Raji (cell line): ENCODE measurements around the gene TOMT.
"Not testable (repeated sequence)": the region's sequence is repeated elsewhere in the genome, so short reads cannot be mapped to it uniquely, and the experiment has no call there.

Experiments used
- POLR2A ChIP-seq: IDR thresholded peaks from 2 replicates; pipeline ENCODE4 v1.6.1; 2011; ENCODE audit warnings: low read depth, low read length, control low read depth; ENCODE audit not compliant: insufficient read depth

Gene TOMT

GRCh38 chr11:72135473-72135872 lies 29.7 kb downstream of the TOMT start, which contains the start of gene FOLR3:
Gene FOLR3, plus strand, starts transcription at chr11:72135725. Its CDS starts 228 bp downstream, at chr11:72135953.
- TF ChIP-seq POLR2A = not testable (repeated sequence)

GRCh38 chr11:72135891-72136683 lies 30.4 kb downstream of the TOMT start:
- no peak for TF ChIP-seq POLR2A

GRCh38 chr11:72136684-72137262 lies 31.0 kb downstream of the TOMT start:
- no peak for TF ChIP-seq POLR2A

GRCh38 chr11:72138821-72139390 lies 33.2 kb downstream of the TOMT start:
- TF ChIP-seq POLR2A = no peak

GRCh38 chr11:72139500-72139899 lies 33.8 kb downstream of the TOMT start:
- TF ChIP-seq POLR2A = no peak

- TF ChIP-seq POLR2A = no peak
These were observed 34.9 kb downstream of the TOMT start for GRCh38 chr11:72140661-72141060.

- TF ChIP-seq POLR2A = no peak
These were observed 35.3 kb downstream of the TOMT start for GRCh38 chr11:72141066-72141465.

- TF ChIP-seq POLR2A = no peak
These were observed 39.3 kb downstream of the TOMT start for GRCh38 chr11:72144807-72145565.

- no peak for TF ChIP-seq POLR2A
These were observed 40.9 kb downstream of the TOMT start for GRCh38 chr11:72146625-72147024.

GRCh38 chr11:72150882-72151281 lies 45.2 kb downstream of the TOMT start:
- TF ChIP-seq POLR2A = no peak

GRCh38 chr11:72154816-72155215 lies 49.1 kb downstream of the TOMT start:
- TF ChIP-seq POLR2A = no peak

GRCh38 chr11:72155751-72156150 lies 50.0 kb downstream of the TOMT start:
- TF ChIP-seq POLR2A = no peak

- no peak for TF ChIP-seq POLR2A
These were observed 51.4 kb downstream of the TOMT start for GRCh38 chr11:72157131-72157530.
